HEK293 (cell line): Measurements from ENCODE around the gene HDHD3.

Experiments used
- CTCF ChIP-seq: fragments of 450-650 bp; formaldehyde crosslinking; IDR thresholded peaks from 2 replicates; pipeline ENCODE4 v1.5.1; 2016; ENCODE audit warnings: missing biosample characterization, missing genetic modification characterization
- EGR2 ChIP-seq: fragments of 450-650 bp; formaldehyde crosslinking; IDR thresholded peaks from 2 replicates; pipeline ENCODE4 v1.5.1; 2016; ENCODE audit warnings: low read depth, missing biosample characterization, missing genetic modification characterization
- GLIS2 ChIP-seq: fragments of 450-650 bp; formaldehyde crosslinking; IDR thresholded peaks from 2 replicates; pipeline ENCODE4 v1.5.1; 2016; ENCODE audit warnings: missing biosample characterization, missing genetic modification characterization
- KLF9 ChIP-seq: fragments of 450-650 bp; formaldehyde crosslinking; IDR thresholded peaks from 2 replicates; pipeline ENCODE4 v1.5.1; 2016; ENCODE audit warnings: missing biosample characterization, missing genetic modification characterization, low read depth
- PRDM10 ChIP-seq: fragments of 450-650 bp; formaldehyde crosslinking; IDR thresholded peaks from 2 replicates; pipeline ENCODE4 v1.5.1; 2016; ENCODE audit warnings: missing biosample characterization, missing genetic modification characterization
- SP7 ChIP-seq: fragments of 450-650 bp; formaldehyde crosslinking; IDR thresholded peaks from 2 replicates; pipeline ENCODE4 v1.5.1; 2016; ENCODE audit warnings: missing biosample characterization, missing genetic modification characterization
- ZBTB26 ChIP-seq: fragments of 450-650 bp; formaldehyde crosslinking; optimal IDR thresholded peaks from 2 replicates; pipeline ENCODE3; 2016; ENCODE audit warnings: missing biosample characterization, mild to moderate bottlenecking, missing genetic modification characterization
- ZBTB44 ChIP-seq: fragments of 450-650 bp; IDR thresholded peaks from 2 replicates; pipeline ENCODE4 v1.5.1; 2018; ENCODE audit warnings: missing biosample characterization, mild to moderate bottlenecking, missing genetic modification characterization
- ZFHX2 ChIP-seq: fragments of 450-650 bp; formaldehyde crosslinking; conservative IDR thresholded peaks from 2 replicates; pipeline ENCODE4 v1.5.1; 2016; ENCODE audit warnings: missing biosample characterization, missing genetic modification characterization
- ZIC2 ChIP-seq: fragments of 450-650 bp; formaldehyde crosslinking; IDR thresholded peaks from 2 replicates; pipeline ENCODE4 v1.5.1; 2016; ENCODE audit warnings: missing biosample characterization, missing genetic modification characterization
- ZNF26 ChIP-seq: fragments of 450-650 bp; formaldehyde crosslinking; IDR thresholded peaks from 2 replicates; pipeline ENCODE4 v1.5.1; 2016; ENCODE audit warnings: missing biosample characterization, missing genetic modification characterization
- ZNF302 ChIP-seq: fragments of 450-650 bp; formaldehyde crosslinking; IDR thresholded peaks from 2 replicates; pipeline ENCODE4 v1.5.1; 2016; ENCODE audit warnings: missing biosample characterization, missing genetic modification characterization, low read depth
- ZNF521 ChIP-seq: fragments of 450-650 bp; formaldehyde crosslinking; IDR thresholded peaks from 2 replicates; pipeline ENCODE4 v1.5.1; 2017; ENCODE audit warnings: missing biosample characterization, mild to moderate bottlenecking, missing genetic modification characterization
- ZNF549 ChIP-seq: fragments of 450-650 bp; IDR thresholded peaks from 2 replicates; pipeline ENCODE4 v1.5.1; 2018; ENCODE audit warnings: missing biosample characterization, missing genetic modification characterization, mild to moderate bottlenecking, inconsistent platforms, moderate library complexity
- ZNF654 ChIP-seq: fragments of 450-650 bp; formaldehyde crosslinking; IDR thresholded peaks from 2 replicates; pipeline ENCODE4 v1.5.1; 2016; ENCODE audit warnings: low read depth, missing biosample characterization, missing genetic modification characterization
- ZNF768 ChIP-seq: fragments of 450-650 bp; formaldehyde crosslinking; IDR thresholded peaks from 2 replicates; pipeline ENCODE4 v1.5.1; 2018; ENCODE audit warnings: missing biosample characterization, mild to moderate bottlenecking, missing genetic modification characterization
- ZSCAN30 ChIP-seq: fragments of 450-650 bp; IDR thresholded peaks from 2 replicates; pipeline ENCODE4 v1.5.1; 2018; ENCODE audit warnings: missing biosample characterization, mild to moderate bottlenecking, missing genetic modification characterization, moderate library complexity
- TF ChIP-seq, protein P1 (sequence below): fragments of 450-650 bp; formaldehyde crosslinking; IDR thresholded peaks from 2 replicates; pipeline ENCODE4 v1.5.1; 2016; ENCODE audit warnings: missing biosample characterization, missing genetic modification characterization
- TF ChIP-seq, protein P2 (sequence below): fragments of 450-650 bp; IDR thresholded peaks from 2 replicates; pipeline ENCODE4 v1.5.1; 2018; ENCODE audit warnings: missing biosample characterization, missing genetic modification characterization
- TF ChIP-seq, protein P3 (sequence below): fragments of 450-650 bp; formaldehyde crosslinking; IDR thresholded peaks from 2 replicates; pipeline ENCODE4 v1.5.1; 2016; ENCODE audit warnings: missing biosample characterization, missing genetic modification characterization

HDHD3 gene

DNA sequence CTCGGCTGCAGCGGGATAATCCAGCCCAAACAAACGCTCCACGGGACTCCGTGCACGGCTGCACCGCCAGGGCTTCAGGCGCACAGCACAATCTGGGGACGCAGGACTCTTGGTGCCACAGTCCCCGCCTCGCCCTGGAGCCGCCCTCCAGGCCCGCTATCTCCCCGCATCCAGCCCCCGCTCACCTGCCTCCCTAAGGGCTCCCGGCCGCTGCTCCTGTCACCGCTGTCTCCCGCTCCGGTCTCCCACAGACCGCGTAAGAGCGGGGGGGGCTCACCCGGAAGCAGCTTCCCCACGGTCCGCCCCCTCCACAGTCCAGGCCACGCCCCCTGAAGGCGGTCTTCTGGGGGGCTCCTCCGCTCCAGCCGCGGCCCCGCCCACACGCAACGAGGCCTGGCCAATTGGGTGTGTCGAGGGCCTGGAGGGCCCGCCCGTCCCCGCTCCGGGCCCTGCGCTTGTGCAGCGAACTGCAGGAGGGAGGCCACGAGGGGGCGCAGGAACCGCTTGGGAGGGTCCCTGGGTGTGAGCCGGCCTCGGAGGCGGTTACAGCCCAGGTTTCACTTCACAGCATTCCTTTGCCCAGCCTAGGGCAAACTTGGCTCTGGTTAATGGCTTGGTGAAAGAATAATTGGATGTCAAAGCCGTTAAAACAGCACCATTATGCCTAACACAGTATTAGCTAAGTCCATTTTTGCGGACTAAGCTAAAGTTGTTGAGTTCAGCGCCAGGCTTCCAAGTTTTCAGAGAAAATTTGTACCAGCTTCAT is 24.4 kb upstream of the HDHD3 start, which contains the start of gene ALAD (continued):
- TF ChIP-seq, protein P1, sequence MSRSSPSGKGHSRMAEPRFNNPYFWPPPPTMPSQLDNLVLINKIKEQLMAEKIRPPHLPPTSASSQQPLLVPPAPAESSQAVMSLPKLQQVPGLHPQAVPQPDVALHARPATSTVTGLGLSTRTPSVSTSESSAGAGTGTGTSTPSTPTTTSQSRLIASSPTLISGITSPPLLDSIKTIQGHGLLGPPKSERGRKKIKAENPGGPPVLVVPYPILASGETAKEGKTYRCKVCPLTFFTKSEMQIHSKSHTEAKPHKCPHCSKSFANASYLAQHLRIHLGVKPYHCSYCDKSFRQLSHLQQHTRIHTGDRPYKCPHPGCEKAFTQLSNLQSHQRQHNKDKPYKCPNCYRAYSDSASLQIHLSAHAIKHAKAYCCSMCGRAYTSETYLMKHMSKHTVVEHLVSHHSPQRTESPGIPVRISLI, result no peak
- TF ChIP-seq EGR2 (tag by site-specific recombination) (peak; percentile 82; the same call in 1 of the 2 replicates), ZNF26 (tag by site-specific recombination) (no peak), ZNF549 (no peak), ZNF302 (tag by site-specific recombination) (no peak), SP7 (tag by site-specific recombination) (peak; percentile 49), GLIS2 (tag by site-specific recombination) (peak; percentile 99), ZBTB44 (tag by site-specific recombination) (no peak), ZIC2 (tag by site-specific recombination) (peak; percentile 52), ZFHX2 (tag by site-specific recombination) (peak; percentile 71), ZNF768 (tag by site-specific recombination) (no peak), ZBTB26 (tag by site-specific recombination) (peak; percentile 52), CTCF (tag by site-specific recombination) (peak; percentile 91), ZSCAN30 (tag by site-specific recombination) (peak; percentile 18; the same call in 1 of the 2 replicates), ZNF521 (tag by site-specific recombination) (no peak), ZNF654 (tag by site-specific recombination) (peak; percentile 23), KLF9 (tag by site-specific recombination) (peak; percentile 98), PRDM10 (tag by site-specific recombination) (0 out of 2 replicates have a peak, but pooled peaks have one; percentile 14)
- TF ChIP-seq, protein P2, sequence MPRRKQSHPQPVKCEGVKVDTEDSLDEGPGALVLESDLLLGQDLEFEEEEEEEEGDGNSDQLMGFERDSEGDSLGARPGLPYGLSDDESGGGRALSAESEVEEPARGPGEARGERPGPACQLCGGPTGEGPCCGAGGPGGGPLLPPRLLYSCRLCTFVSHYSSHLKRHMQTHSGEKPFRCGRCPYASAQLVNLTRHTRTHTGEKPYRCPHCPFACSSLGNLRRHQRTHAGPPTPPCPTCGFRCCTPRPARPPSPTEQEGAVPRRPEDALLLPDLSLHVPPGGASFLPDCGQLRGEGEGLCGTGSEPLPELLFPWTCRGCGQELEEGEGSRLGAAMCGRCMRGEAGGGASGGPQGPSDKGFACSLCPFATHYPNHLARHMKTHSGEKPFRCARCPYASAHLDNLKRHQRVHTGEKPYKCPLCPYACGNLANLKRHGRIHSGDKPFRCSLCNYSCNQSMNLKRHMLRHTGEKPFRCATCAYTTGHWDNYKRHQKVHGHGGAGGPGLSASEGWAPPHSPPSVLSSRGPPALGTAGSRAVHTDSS (tag by site-specific recombination), result no peak
- TF ChIP-seq, protein P3, sequence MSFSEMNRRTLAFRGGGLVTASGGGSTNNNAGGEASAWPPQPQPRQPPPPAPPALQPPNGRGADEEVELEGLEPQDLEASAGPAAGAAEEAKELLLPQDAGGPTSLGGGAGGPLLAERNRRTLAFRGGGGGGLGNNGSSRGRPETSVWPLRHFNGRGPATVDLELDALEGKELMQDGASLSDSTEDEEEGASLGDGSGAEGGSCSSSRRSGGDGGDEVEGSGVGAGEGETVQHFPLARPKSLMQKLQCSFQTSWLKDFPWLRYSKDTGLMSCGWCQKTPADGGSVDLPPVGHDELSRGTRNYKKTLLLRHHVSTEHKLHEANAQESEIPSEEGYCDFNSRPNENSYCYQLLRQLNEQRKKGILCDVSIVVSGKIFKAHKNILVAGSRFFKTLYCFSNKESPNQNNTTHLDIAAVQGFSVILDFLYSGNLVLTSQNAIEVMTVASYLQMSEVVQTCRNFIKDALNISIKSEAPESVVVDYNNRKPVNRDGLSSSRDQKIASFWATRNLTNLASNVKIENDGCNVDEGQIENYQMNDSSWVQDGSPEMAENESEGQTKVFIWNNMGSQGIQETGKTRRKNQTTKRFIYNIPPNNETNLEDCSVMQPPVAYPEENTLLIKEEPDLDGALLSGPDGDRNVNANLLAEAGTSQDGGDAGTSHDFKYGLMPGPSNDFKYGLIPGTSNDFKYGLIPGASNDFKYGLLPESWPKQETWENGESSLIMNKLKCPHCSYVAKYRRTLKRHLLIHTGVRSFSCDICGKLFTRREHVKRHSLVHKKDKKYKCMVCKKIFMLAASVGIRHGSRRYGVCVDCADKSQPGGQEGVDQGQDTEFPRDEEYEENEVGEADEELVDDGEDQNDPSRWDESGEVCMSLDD (tag by site-specific recombination), result peak; percentile 72; the same call in 1 of the 2 replicates
